Natural killer cell (primary cell): ENCODE results near the gene ZBED4. TPM values are rescaled to one million over a fixed set of nuclear protein-coding genes. Genes with fewer than 3 reads are reported as not detected.

Source experiments
- ATAC-seq, 3 donors: fragments of 150-1000 bp in 2 of 3; fragments of 200-7000 bp in 1 of 3; cut with Tn5 transposase; 1 replicate in 1 of 3; 2 replicates in 2 of 3; pipeline ENCODE4 v1.10.0; 2021; ENCODE audit warnings: mild to moderate bottlenecking in 2 of 3, moderate library complexity in 2 of 3
- DNase-seq, 2 donors: peaks; one replicate each; pipeline versions ENCODE4 v3.0.0 to v3.0.0-alpha.2; 2013 to 2021; ENCODE audit warnings: mixed read lengths in 1 of 2
- H3K27ac ChIP-seq: one replicate; pipeline ENCODE4 v1.5.1; 2013; ENCODE audit warnings: mild to moderate bottlenecking, low read length
- H3K27me3 ChIP-seq: one replicate; pipeline ENCODE4 v1.6.1; 2013; ENCODE audit warnings: low read length; ENCODE audit not compliant: control insufficient read depth, insufficient read depth
- H3K36me3 ChIP-seq: one replicate; pipeline ENCODE4 v1.6.1; 2013; ENCODE audit warnings: low read length; ENCODE audit not compliant: control insufficient read depth, insufficient read depth
- H3K4me1 ChIP-seq: one replicate; pipeline ENCODE4 v1.6.1; 2013; ENCODE audit warnings: low read length; ENCODE audit not compliant: control insufficient read depth, insufficient read depth
- H3K4me3 ChIP-seq: one replicate; pipeline ENCODE4 v1.5.1; 2013; ENCODE audit warnings: low read length
- H3K9me3 ChIP-seq: one replicate; pipeline ENCODE4 v1.6.1; 2013; ENCODE audit warnings: low read length; ENCODE audit not compliant: control insufficient read depth, insufficient read depth
- H3K27ac Mint-ChIP-seq, 2 donors: one replicate each; pipeline ENCODE4 v1.8.0; 2022; ENCODE audit warnings: mild to moderate bottlenecking in 2 of 2, mixed read lengths in 2 of 2, moderate library complexity in 1 of 2
- H3K27me3 Mint-ChIP-seq, 2 donors: one replicate each; pipeline ENCODE4 v1.8.0; 2022; ENCODE audit warnings: low read depth in 2 of 2, mixed read lengths in 2 of 2
- H3K36me3 Mint-ChIP-seq: one replicate; pipeline ENCODE4 v1.8.0; 2022; ENCODE audit warnings: mixed read lengths
- H3K4me1 Mint-ChIP-seq, 2 donors: one replicate each; pipeline ENCODE4 v1.8.0; 2022; ENCODE audit warnings: mixed read lengths in 2 of 2
- H3K4me3 Mint-ChIP-seq: one replicate; pipeline ENCODE4 v1.8.0; 2022; ENCODE audit warnings: mild to moderate bottlenecking, moderate library complexity, mixed read lengths
- H3K9me3 Mint-ChIP-seq, 2 donors: one replicate each; pipeline ENCODE4 v1.8.0; 2022; ENCODE audit warnings: mixed read lengths in 2 of 2
- CTCF ChIP-seq: fragments of 200-600 bp; IDR thresholded peaks from one replicate; pipeline ENCODE4 v1.8.0; 2022; ENCODE audit warnings: antibody characterized with exemption
- WGBS: methylation state at CpG from one replicate; pipeline ENCODE4 v1.1.7; 2013; ENCODE audit warnings: missing lambda C conversion rate; ENCODE audit not compliant: insufficient coverage; 5-methylcytosine and 5-hydroxymethylcytosine counted together
- intact Hi-C: fragments of 100-400 bp; cut with micrococcal nuclease; formaldehyde crosslinking; loops from one replicate; pipeline ENCODE4 v1.14.2; 2022
- total RNA-seq, 4 donors: library from RNA; stranded (reverse); fragments of 120-200 nt in 1 of 4; gene quantifications; one replicate each; pipeline versions ENCODE4 v1.2.3 to v1.2.4, GENCODE V29; 2013 to 2022

Gene ZBED4
- total RNA-seq, 3 donors from 2014 or later (not counting 1 experiment from before 2014, with no cell fraction given): 21.1 to 24.5 (median 22.7) TPM

- Mint-ChIP-seq H3K4me1 (peaks cover 68 to 72% of the 10 kb centered on the region in 2 donors), H3K27ac (peak overlapping the region; percentile 72 to 76), H3K36me3 (no peaks in the 10 kb centered on the region), H3K27me3 (no peaks in the 10 kb centered on the region), H3K9me3 (no peaks in the 10 kb centered on the region), H3K4me3 (peak overlapping the region; percentile 62)
- H3K4me3 ChIP-seq: no peak overlapping the region
- no peaks in the 10 kb centered on the region for H3K9me3 ChIP-seq
- H3K4me1 ChIP-seq: peaks cover 33% of the 10 kb centered on the region
- 41% methylated on average over 13 of the region's 14 CpGs for WGBS
- peaks cover 12% of the 10 kb centered on the region for H3K36me3 ChIP-seq
- no peak for TF ChIP-seq CTCF
- DNase-seq: peak in 1 of 2 donors; percentile 78
- intact Hi-C loops: no loop called here
- peak; percentile 36 to 54 (median 49) for ATAC-seq
- no peaks in the 10 kb centered on the region for H3K27me3 ChIP-seq
- H3K27ac ChIP-seq: peak overlapping the region; percentile 48
Measured at GRCh38 chr22:49807780-49808708, 45.6 kb upstream of the ZBED4 start.

GRCh38 chr22:49810363-49811019, 43.2 kb upstream of the ZBED4 start:
- H3K9me3 Mint-ChIP-seq: no peaks in the 10 kb centered on the region
- H3K36me3 Mint-ChIP-seq: no peaks in the 10 kb centered on the region
- Histone ChIP-seq H3K27me3 (no peaks in the 10 kb centered on the region), H3K4me3 (no peak overlapping the region), H3K9me3 (no peaks in the 10 kb centered on the region), H3K27ac (no peak overlapping the region), H3K36me3 (peaks cover 3% of the 10 kb centered on the region), H3K4me1 (peaks cover 42% of the 10 kb centered on the region)
- intact Hi-C loops: no loop called here
- DNase-seq (no peak), ATAC-seq (no peak)
- peaks cover 62 to 72% of the 10 kb centered on the region in 2 donors for H3K4me1 Mint-ChIP-seq
- no peaks in the 10 kb centered on the region for H3K27me3 Mint-ChIP-seq
- H3K4me3 Mint-ChIP-seq: peak overlapping the region; percentile 33
- peak overlapping the region; percentile 58 to 71 for H3K27ac Mint-ChIP-seq
- WGBS: 70% methylated on average over 5 of the region's 5 CpGs
- TF ChIP-seq CTCF: no peak

GRCh38 chr22:49811020-49811791, 42.4 kb upstream of the ZBED4 start:
- H3K27ac ChIP-seq: no peak overlapping the region
- peaks cover 65 to 75% of the 10 kb centered on the region in 2 donors for H3K4me1 Mint-ChIP-seq
- H3K4me3 Mint-ChIP-seq: peak overlapping the region; percentile 33
- DNase-seq: no peak
- peak overlapping the region; percentile 58 to 71 for H3K27ac Mint-ChIP-seq
- H3K27me3 ChIP-seq: no peaks in the 10 kb centered on the region
- peaks cover 38% of the 10 kb centered on the region for H3K4me1 ChIP-seq
- no peaks in the 10 kb centered on the region for H3K27me3 Mint-ChIP-seq
- no peaks in the 10 kb centered on the region for H3K36me3 Mint-ChIP-seq
- no peak overlapping the region for H3K4me3 ChIP-seq
- no peak for TF ChIP-seq CTCF
- 48% methylated on average over 18 of the region's 18 CpGs for WGBS
- intact Hi-C loops: no loop called here
- ATAC-seq: peak in 2 of 3 donors; percentile 34 to 42
- H3K9me3 ChIP-seq: no peaks in the 10 kb centered on the region
- no peaks in the 10 kb centered on the region for H3K9me3 Mint-ChIP-seq
- peaks cover 5% of the 10 kb centered on the region for H3K36me3 ChIP-seq
